HUES6 (cell line): ENCODE data around the gene ABHD16A.
"Not testable (repeated sequence)": the region's sequence is repeated elsewhere in the genome, so short reads cannot be mapped to it uniquely, and the experiment has no call there.

Experiments
- H3K27ac ChIP-seq: 2 replicates; pipeline ENCODE4 v1.7.0; 2013; ENCODE audit warnings: low read depth, mild to moderate bottlenecking, low read length, inconsistent platforms
- H3K27me3 ChIP-seq: 2 replicates; pipeline ENCODE4 v1.6.1; 2013; ENCODE audit warnings: low read length; ENCODE audit not compliant: control insufficient read depth, insufficient read depth
- H3K36me3 ChIP-seq: 2 replicates; pipeline ENCODE4 v1.6.1; 2013; ENCODE audit warnings: low read length; ENCODE audit not compliant: control insufficient read depth, insufficient read depth
- H3K4me1 ChIP-seq: 2 replicates; pipeline ENCODE4 v1.6.1; 2013; ENCODE audit warnings: low read length; ENCODE audit not compliant: control insufficient read depth, insufficient read depth
- H3K4me3 ChIP-seq: 2 replicates; pipeline ENCODE4 v1.5.1; 2013; ENCODE audit warnings: low read depth, low read length
- H3K9ac ChIP-seq: one replicate; pipeline ENCODE4 v1.6.1; 2013; ENCODE audit warnings: mild to moderate bottlenecking, low read length
- H3K9me3 ChIP-seq: 2 replicates; pipeline ENCODE4 v1.6.1; 2013; ENCODE audit warnings: low read depth, low read length; ENCODE audit not compliant: control insufficient read depth, insufficient read depth

The ABHD16A gene

GRCh38 chr6:31710523-31711219 lies 7.5 kb upstream of the ABHD16A start:
- Histone ChIP-seq H3K4me1 (peaks cover 39% of the 10 kb centered on the region), H3K9me3 (no peaks in the 10 kb centered on the region), H3K27ac (no peak overlapping the region), H3K4me3 (no peak overlapping the region), H3K36me3 (no peaks in the 10 kb centered on the region), H3K27me3 (no peaks in the 10 kb centered on the region), H3K9ac (no peak overlapping the region)

- peaks cover 23% of the 10 kb centered on the region for H3K4me1 ChIP-seq
- not testable (repeated sequence) for H3K4me3 ChIP-seq, H3K27me3 ChIP-seq, H3K9me3 ChIP-seq, H3K36me3 ChIP-seq, H3K9ac ChIP-seq, H3K27ac ChIP-seq
These were observed 6.0 kb upstream of the ABHD16A start for GRCh38 chr6:31709157-31709556.

GRCh38 chr6:31708224-31708623 lies 5.1 kb upstream of the ABHD16A start:
- no peaks in the 10 kb centered on the region for H3K9me3 ChIP-seq

GRCh38 chr6:31707701-31708100 lies 4.6 kb upstream of the ABHD16A start:
- H3K9me3 ChIP-seq: no peaks in the 10 kb centered on the region
- no peaks in the 10 kb centered on the region for H3K27me3 ChIP-seq
- no peak overlapping the region for H3K9ac ChIP-seq
- H3K36me3 ChIP-seq: no peaks in the 10 kb centered on the region
- peaks cover 12% of the 10 kb centered on the region; the same call in 1 of the 2 replicates for H3K4me1 ChIP-seq
- H3K27ac ChIP-seq: no peak overlapping the region
- H3K4me3 ChIP-seq: no peak overlapping the region

More at GRCh38 chr6:31708224-31708623, 5.1 kb upstream of the ABHD16A start:
- H3K9ac ChIP-seq: no peak overlapping the region
- no peak overlapping the region for H3K27ac ChIP-seq
- peaks cover 14% of the 10 kb centered on the region; the same call in 1 of the 2 replicates for H3K4me1 ChIP-seq
- H3K36me3 ChIP-seq: no peaks in the 10 kb centered on the region
- H3K27me3 ChIP-seq: no peaks in the 10 kb centered on the region
- no peak overlapping the region for H3K4me3 ChIP-seq

GRCh38 chr6:31706599-31706998 lies 3.5 kb upstream of the ABHD16A start, which contains the start of gene LY6G6F:
TSS of gene LY6G6F (plus strand) at chr6:31706866. CDS start at chr6:31706907, 41 bp downstream.
- Histone ChIP-seq H3K27me3 (no peaks in the 10 kb centered on the region), H3K9me3 (no peaks in the 10 kb centered on the region), H3K27ac (no peak within 1 kb of the TSS), H3K36me3 (no peaks in the 10 kb centered on the region), H3K4me3 (no peak within 1 kb of the TSS), H3K4me1 (peaks cover 19% of the 10 kb centered on the region), H3K9ac (no peak within 1 kb of the TSS)

- H3K9me3 ChIP-seq: no peaks in the 10 kb centered on the region
- H3K27me3 ChIP-seq: no peaks in the 10 kb centered on the region
- no peak overlapping the region for H3K4me3 ChIP-seq
- H3K36me3 ChIP-seq: no peaks in the 10 kb centered on the region
- no peak overlapping the region for H3K27ac ChIP-seq
- no peak overlapping the region for H3K9ac ChIP-seq
- H3K4me1 ChIP-seq: peaks cover 13% of the 10 kb centered on the region
These were observed 2.8 kb upstream of the ABHD16A start for GRCh38 chr6:31705931-31706330.

GRCh38 chr6:31702405-31702818 lies 712 bp downstream of the ABHD16A start:
- Histone ChIP-seq H3K9ac (peak overlapping the region; percentile 76), H3K9me3 (no peaks in the 10 kb centered on the region), H3K4me1 (peaks cover 7% of the 10 kb centered on the region), H3K36me3 (peaks cover 9% of the 10 kb centered on the region; the same call in 1 of the 2 replicates), H3K27ac (no peak overlapping the region; the same call in 1 of the 2 replicates), H3K27me3 (no peaks in the 10 kb centered on the region), H3K4me3 (peak overlapping the region; percentile 70)

- Histone ChIP-seq H3K27ac (no peak overlapping the region), H3K27me3 (no peaks in the 10 kb centered on the region), H3K9me3 (no peaks in the 10 kb centered on the region), H3K4me1 (peaks cover 7% of the 10 kb centered on the region), H3K4me3 (peak overlapping the region; percentile 70), H3K9ac (peak overlapping the region; percentile 76), H3K36me3 (peaks cover 15% of the 10 kb centered on the region)
These were observed 1.3 kb downstream of the ABHD16A start for GRCh38 chr6:31701666-31702404.

- Histone ChIP-seq H3K27ac (no peak overlapping the region), H3K4me1 (peaks cover 7% of the 10 kb centered on the region), H3K27me3 (no peaks in the 10 kb centered on the region), H3K36me3 (peaks cover 19% of the 10 kb centered on the region), H3K9me3 (no peaks in the 10 kb centered on the region), H3K4me3 (no peak overlapping the region), H3K9ac (no peak overlapping the region)
These were observed 2.3 kb downstream of the ABHD16A start for GRCh38 chr6:31700740-31701401.

GRCh38 chr6:31697555-31697954 lies 5.6 kb downstream of the ABHD16A start:
- Histone ChIP-seq H3K27ac (no peak overlapping the region), H3K9me3 (no peaks in the 10 kb centered on the region), H3K9ac (no peak overlapping the region), H3K4me1 (peaks cover 7% of the 10 kb centered on the region), H3K36me3 (peaks cover 39% of the 10 kb centered on the region), H3K4me3 (no peak overlapping the region), H3K27me3 (no peaks in the 10 kb centered on the region)

GRCh38 chr6:31693535-31693934 lies 9.6 kb downstream of the ABHD16A start:
- H3K27me3 ChIP-seq: no peaks in the 10 kb centered on the region
- H3K9me3 ChIP-seq: no peaks in the 10 kb centered on the region
- H3K27ac ChIP-seq: no peak overlapping the region
- H3K4me3 ChIP-seq: no peak overlapping the region
- no peak overlapping the region for H3K9ac ChIP-seq
- H3K36me3 ChIP-seq: peaks cover 64% of the 10 kb centered on the region
- H3K4me1 ChIP-seq: peaks cover 7% of the 10 kb centered on the region; the same call in 1 of the 2 replicates
